HG03378 (cell line): ENCODE results near the gene CCDC149.

Experiments
- ATAC-seq: cut with Tn5 transposase; IDR thresholded peaks from one replicate; pipeline ENCODE4 v1.9.1; 2021; ENCODE audit warnings: mild to moderate bottlenecking, moderate library complexity; ENCODE audit not compliant: unreplicated experiment

The CCDC149 gene

GRCh38 chr4:24845132-24845531 is 67.7 kb downstream of the CCDC149 start:
- no peak for ATAC-seq

GRCh38 chr4:24843096-24843495 is 69.7 kb downstream of the CCDC149 start:
- ATAC-seq: no peak

GRCh38 chr4:24842356-24842755 is 70.5 kb downstream of the CCDC149 start:
- no peak for ATAC-seq

GRCh38 chr4:24840826-24841543 is 71.9 kb downstream of the CCDC149 start:
- no peak for ATAC-seq

GRCh38 chr4:24840362-24840761 is 72.5 kb downstream of the CCDC149 start:
- ATAC-seq: no peak

GRCh38 chr4:24837781-24838180 is 75.1 kb downstream of the CCDC149 start:
- ATAC-seq: no peak

GRCh38 chr4:24837336-24837735 is 75.5 kb downstream of the CCDC149 start:
- ATAC-seq: no peak

GRCh38 chr4:24836661-24837242 is 76.1 kb downstream of the CCDC149 start:
- ATAC-seq: no peak

- no peak for ATAC-seq
Measured at GRCh38 chr4:24835696-24836095, 77.1 kb downstream of the CCDC149 start.

GRCh38 chr4:24831637-24832036 is 81.2 kb downstream of the CCDC149 start:
- ATAC-seq: no peak

GRCh38 chr4:24824720-24825119 is 88.1 kb downstream of the CCDC149 start:
- ATAC-seq: no peak

GRCh38 chr4:24820541-24820940 is 92.3 kb downstream of the CCDC149 start:
- no peak for ATAC-seq

GRCh38 chr4:24816797-24817196 is 96.0 kb downstream of the CCDC149 start:
- ATAC-seq: no peak

- no peak for ATAC-seq
Measured at GRCh38 chr4:24813732-24814131, 99.1 kb downstream of the CCDC149 start.

GRCh38 chr4:24810871-24811631 is 101.8 kb downstream of the CCDC149 start:
- ATAC-seq: no peak

GRCh38 chr4:24809815-24810405 is 102.9 kb downstream of the CCDC149 start:
- no peak for ATAC-seq

GRCh38 chr4:24809376-24809775 is 103.5 kb downstream of the CCDC149 start:
- ATAC-seq: no peak

- ATAC-seq: no peak
Measured at GRCh38 chr4:24808955-24809354, 103.9 kb downstream of the CCDC149 start.

- ATAC-seq: no peak
Measured at GRCh38 chr4:24808261-24808660, 104.6 kb downstream of the CCDC149 start.

GRCh38 chr4:24807611-24808010 is 105.2 kb downstream of the CCDC149 start:
- ATAC-seq: no peak

GRCh38 chr4:24806206-24806990 is 106.4 kb downstream of the CCDC149 start:
- no peak for ATAC-seq
